Measurements from ENCODE around the gene RHOD.

The RHOD gene

GRCh38 chr11:67024966-67025365 lies 31.7 kb upstream of the RHOD start:
- ChIA-PET POLR2A (no interaction called here), CTCF (interaction anchor here (0.7 to 3.5 kb wide), 4 partner anchors 8 to 46 kb away, joined by 3 to 25 read pairs (median 3); no protein-coding TSS in a partner anchor)
- no peak for DNase-seq (ENCODE audit: extremely low spot score)
- TF ChIP-seq CTCF (IDR thresholded peaks at IDR 0.05; ENCODE audit: control extremely low read depth, extremely low read depth, low read depth, missing control alignments), result no peak

- no peak for TF ChIP-seq CTCF (IDR thresholded peaks at IDR 0.05; ENCODE audit: control extremely low read depth, extremely low read depth, low read depth, missing control alignments)
- ChIA-PET POLR2A (no interaction called here), CTCF (interaction anchor here (0.7 to 3.5 kb wide), 4 partner anchors 9 to 45 kb away, joined by 3 to 25 read pairs (median 3); no protein-coding TSS in a partner anchor)
- no peak for DNase-seq (ENCODE audit: extremely low spot score)
Observed at GRCh38 chr11:67025750-67026149, 30.9 kb upstream of the RHOD start.

- POLR2A ChIA-PET, result interaction anchor here (0.6 kb wide), 1 partner anchor 478 kb away, joined by 4 read pairs; no protein-coding TSS in a partner anchor
- CTCF ChIA-PET, result interaction anchor here (1.0 to 3.5 kb wide), 5 partner anchors 10 to 55 kb away, joined by 3 to 25 read pairs (median 5); no protein-coding TSS in a partner anchor
Observed at GRCh38 chr11:67026941-67027340, 29.7 kb upstream of the RHOD start.

DNA sequence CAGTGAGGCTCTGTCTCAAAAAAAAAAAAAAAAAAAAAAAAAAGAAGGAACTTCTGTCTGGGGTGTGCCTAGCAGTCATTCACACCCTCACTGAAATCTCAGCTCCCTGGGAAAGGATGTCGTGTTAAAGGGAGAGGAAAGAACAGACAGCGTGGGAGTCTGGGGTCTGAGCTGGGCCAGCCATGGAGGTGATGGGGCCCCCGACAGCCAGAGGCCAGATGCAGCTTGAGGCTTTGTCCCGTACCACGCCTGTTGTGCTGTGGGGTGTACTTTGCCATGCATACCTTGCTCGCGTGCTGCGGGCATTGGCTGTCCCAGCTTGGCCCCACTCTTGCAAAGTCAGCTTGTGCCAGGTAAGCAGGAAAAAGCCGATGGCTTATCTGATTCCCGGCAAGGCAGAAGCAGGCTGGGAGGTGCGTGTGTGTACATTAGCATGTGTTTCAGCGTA lies 29.1 kb upstream of the RHOD start:
- TF ChIP-seq CTCF (IDR thresholded peaks at IDR 0.05; ENCODE audit: control extremely low read depth, extremely low read depth, low read depth, missing control alignments), result no peak
- peak; percentile 43 for DNase-seq (ENCODE audit: extremely low spot score)
- ChIA-PET POLR2A (interaction anchor here (0.6 to 0.7 kb wide), 2 partner anchors 21 to 478 kb away, joined by 4 to 8 read pairs; no protein-coding TSS in a partner anchor), CTCF (interaction anchor here (1.0 to 3.5 kb wide), 6 partner anchors 11 to 55 kb away, joined by 3 to 25 read pairs (median 4); no protein-coding TSS in a partner anchor)

More at GRCh38 chr11:67026941-67027340, 29.7 kb upstream of the RHOD start:
- no peak for TF ChIP-seq CTCF (IDR thresholded peaks at IDR 0.05; ENCODE audit: control extremely low read depth, extremely low read depth, low read depth, missing control alignments)
- no peak for DNase-seq (ENCODE audit: extremely low spot score)

DNA sequence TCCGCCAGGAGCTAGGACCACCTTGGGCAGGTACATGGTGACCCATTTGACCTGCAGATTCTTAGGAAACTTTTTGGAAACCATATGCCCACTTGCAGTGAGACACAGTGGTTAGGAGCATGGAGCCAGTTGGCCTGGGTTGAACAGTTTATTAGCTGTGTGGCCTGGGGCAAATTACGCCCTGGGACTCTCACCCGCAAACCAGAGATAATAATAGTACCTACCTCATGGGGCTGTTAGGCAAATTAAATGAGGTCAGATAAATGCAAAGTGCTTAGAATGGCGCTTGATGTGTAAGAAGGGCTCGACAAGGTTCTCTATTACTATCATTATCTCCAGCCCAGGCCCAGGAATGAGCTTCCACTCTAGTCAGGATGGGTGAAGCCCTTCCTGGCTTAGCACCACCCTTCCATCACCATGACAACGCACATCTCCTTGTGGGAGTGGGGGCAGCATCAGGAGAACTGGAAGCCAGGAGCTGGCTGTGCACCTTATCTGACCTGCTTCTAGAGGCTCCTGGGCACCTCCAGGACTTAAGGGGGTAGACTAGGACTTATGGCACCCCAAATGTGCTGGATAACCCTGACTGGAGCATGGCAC lies 28.6 kb upstream of the RHOD start:
- CTCF ChIA-PET, result interaction anchor here (0.6 to 3.5 kb wide), 6 partner anchors 11 to 54 kb away, joined by 3 to 25 read pairs (median 4); no protein-coding TSS in a partner anchor
- POLR2A ChIA-PET, result interaction anchor here (0.7 to 1.1 kb wide), 3 partner anchors 19 to 22 kb away, joined by 3 to 8 read pairs (median 4); no protein-coding TSS in a partner anchor
- TF ChIP-seq CTCF (IDR thresholded peaks at IDR 0.05; ENCODE audit: control extremely low read depth, extremely low read depth, low read depth, missing control alignments), result no peak
- peak; percentile 53 for DNase-seq (ENCODE audit: extremely low spot score)

DNA sequence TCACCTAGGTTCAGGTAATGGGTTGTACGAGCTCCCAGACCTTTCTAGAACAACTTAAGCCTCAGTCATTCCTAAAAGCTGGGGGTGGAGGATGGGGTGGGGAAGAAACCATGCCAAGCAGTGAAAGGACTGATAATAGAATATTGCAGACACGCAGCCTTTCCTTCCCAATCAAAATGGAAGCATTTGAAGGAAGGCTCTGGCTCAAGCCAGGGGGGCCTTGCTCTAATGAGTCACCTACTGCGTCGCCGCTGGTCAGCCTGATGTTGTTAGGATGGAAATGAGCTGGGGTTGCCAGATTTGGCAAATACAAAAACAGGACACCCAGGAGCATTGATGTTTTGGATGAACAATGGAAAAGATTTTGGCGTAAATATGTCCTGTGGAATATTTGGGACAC lies 27.5 kb upstream of the RHOD start:
- no peak for DNase-seq (ENCODE audit: extremely low spot score)
- no peak for TF ChIP-seq CTCF (IDR thresholded peaks at IDR 0.05; ENCODE audit: control extremely low read depth, extremely low read depth, low read depth, missing control alignments)
- CTCF ChIA-PET, result interaction anchor here (1.3 kb wide), 1 partner anchor 12 kb away, joined by 3 read pairs; no protein-coding TSS in a partner anchor
- POLR2A ChIA-PET, result interaction anchor here (1.1 kb wide), 1 partner anchor 21 kb away, joined by 3 read pairs; no protein-coding TSS in a partner anchor
